ENCODE results near the gene RBFOX1. TPM values are rescaled to one million over a fixed set of nuclear protein-coding genes. Genes with fewer than 3 reads are reported as not detected.

The RBFOX1 gene
- total RNA-seq, 2 donors from 2014 or later = 1.6 to 2.6 TPM

- DNase-seq = no peak
- Histone ChIP-seq H3K9me3 (no peaks in the 10 kb centered on the region), H3K4me3 (no peak overlapping the region), H3K27me3 (no peaks in the 10 kb centered on the region), H3K4me1 (no peaks in the 10 kb centered on the region), H3K9ac (ENCODE audit: low read depth in 2 of 2, low read length in 2 of 2) (no peak overlapping the region), H3K36me3 (no peaks in the 10 kb centered on the region), H3K27ac (no peak overlapping the region)
- intact Hi-C loops (cut with DNase I) = no loop called here
- no peak for TF ChIP-seq CTCF (IDR thresholded peaks at IDR 0.05)
These were observed 19.5 kb upstream of the RBFOX1 start for GRCh38 chr16:7313170-7313569.

- H3K27me3 ChIP-seq = no peaks in the 10 kb centered on the region
- H3K9ac ChIP-seq (ENCODE audit: low read depth in 2 of 2, low read length in 2 of 2) = no peak overlapping the region
These were observed 18.5 kb upstream of the RBFOX1 start for GRCh38 chr16:7314163-7314562.

GRCh38 chr16:7315813-7316212 lies 16.8 kb upstream of the RBFOX1 start:
- DNase-seq = no peak
- H3K4me3 ChIP-seq = no peak overlapping the region
- no peak for TF ChIP-seq CTCF (IDR thresholded peaks at IDR 0.05)
- H3K27ac ChIP-seq = no peak overlapping the region
- intact Hi-C loops (cut with DNase I) = no loop called here
- no peak overlapping the region for H3K9ac ChIP-seq (ENCODE audit: low read depth in 2 of 2, low read length in 2 of 2)
- H3K9me3 ChIP-seq = no peaks in the 10 kb centered on the region
- H3K4me1 ChIP-seq = no peaks in the 10 kb centered on the region
- H3K27me3 ChIP-seq = no peaks in the 10 kb centered on the region
- H3K36me3 ChIP-seq = no peaks in the 10 kb centered on the region

More at GRCh38 chr16:7314163-7314562, 18.5 kb upstream of the RBFOX1 start:
- intact Hi-C loops (cut with DNase I) = no loop called here
- TF ChIP-seq CTCF (IDR thresholded peaks at IDR 0.05) = no peak
- no peaks in the 10 kb centered on the region for H3K36me3 ChIP-seq
- H3K9me3 ChIP-seq = no peaks in the 10 kb centered on the region
- H3K4me3 ChIP-seq = no peak overlapping the region
- H3K27ac ChIP-seq = no peak overlapping the region
- DNase-seq = no peak
- H3K4me1 ChIP-seq = no peaks in the 10 kb centered on the region

DNA sequence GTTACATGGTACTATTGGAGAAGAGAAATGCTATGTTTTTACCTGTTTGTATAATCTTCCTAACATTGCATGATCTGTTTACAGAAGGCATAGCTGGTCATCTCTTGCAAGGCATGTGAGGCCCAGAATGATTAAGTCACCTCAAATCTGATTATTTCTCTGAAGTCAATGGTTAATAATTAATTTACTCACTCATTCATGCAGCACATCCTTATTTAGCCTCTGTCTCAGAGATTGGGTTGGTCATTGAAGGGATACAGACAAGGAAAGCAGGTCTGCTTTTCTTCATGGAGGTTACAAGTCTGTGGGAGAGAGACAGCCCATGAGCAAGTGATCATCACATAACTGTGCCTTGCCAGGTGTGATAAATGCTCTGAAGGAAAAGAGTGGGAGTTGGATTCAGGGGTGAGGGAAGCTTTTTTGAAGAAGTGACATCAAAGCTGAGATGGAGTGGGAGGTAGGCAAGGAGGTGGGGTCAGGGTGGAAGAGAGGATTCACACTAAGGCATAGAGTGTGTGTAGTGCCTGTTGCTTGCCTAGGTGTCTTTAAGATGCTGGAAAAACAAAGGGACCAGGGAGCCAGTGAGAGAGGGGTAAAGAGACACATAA lies 16.3 kb upstream of the RBFOX1 start:
- Histone ChIP-seq H3K9me3 (no peaks in the 10 kb centered on the region), H3K27ac (no peak overlapping the region), H3K27me3 (no peaks in the 10 kb centered on the region), H3K9ac (ENCODE audit: low read depth in 2 of 2, low read length in 2 of 2) (no peak overlapping the region), H3K4me1 (no peaks in the 10 kb centered on the region), H3K36me3 (no peaks in the 10 kb centered on the region), H3K4me3 (no peak overlapping the region)
- TF ChIP-seq CTCF (IDR thresholded peaks at IDR 0.05) = no peak
- intact Hi-C loops (cut with DNase I) = no loop called here
- DNase-seq = no peak

GRCh38 chr16:7317982-7318381 lies 14.7 kb upstream of the RBFOX1 start:
- Histone ChIP-seq H3K36me3 (no peaks in the 10 kb centered on the region), H3K9ac (ENCODE audit: low read depth in 2 of 2, low read length in 2 of 2) (no peak overlapping the region), H3K4me3 (no peak overlapping the region), H3K4me1 (no peaks in the 10 kb centered on the region), H3K27me3 (no peaks in the 10 kb centered on the region), H3K9me3 (no peaks in the 10 kb centered on the region), H3K27ac (no peak overlapping the region)
- DNase-seq = no peak
- intact Hi-C loops (cut with DNase I) = no loop called here
- TF ChIP-seq CTCF (IDR thresholded peaks at IDR 0.05) = no peak

Data from colonic mucosa (tissue), 4 donors.